ENCODE results near the gene ERF. TPM values are rescaled to one million over a fixed set of nuclear protein-coding genes. Genes with fewer than 3 reads are reported as not detected.

Gene ERF
- total and polyA plus RNA-seq, 2 experiments from 2014 or later, result 24.7 to 29.6 TPM

DNA sequence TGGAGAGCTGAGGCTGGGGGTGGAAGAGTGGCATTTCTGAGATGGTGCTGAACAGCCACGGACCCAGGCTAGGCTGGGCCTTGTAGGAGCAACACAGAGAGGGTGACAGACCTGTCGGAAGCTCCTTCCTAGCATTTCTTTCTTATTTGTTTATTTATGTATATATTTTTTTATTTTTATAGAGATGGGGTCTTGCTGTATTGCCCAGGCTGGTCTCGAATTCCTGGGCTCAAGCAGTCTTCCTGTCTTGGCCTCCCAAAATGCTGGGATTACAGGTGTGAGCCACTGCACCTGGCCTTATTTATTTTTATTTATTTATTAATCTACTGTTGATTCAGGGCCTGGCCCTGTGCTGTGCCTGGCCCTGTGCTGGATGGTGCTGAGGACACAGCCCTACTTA is 20.6 kb upstream of the ERF start:
- in situ Hi-C loops (cut with MboI), result no loop called here
- no peak overlapping the region for H2AFZ ChIP-seq
- no peaks in the 10 kb centered on the region for H3K9me3 ChIP-seq (ENCODE audit: low read depth)
- H3K4me3 ChIP-seq, result no peak overlapping the region
- H3K9me2 ChIP-seq (ENCODE audit: insufficient read depth), result no peaks in the 10 kb centered on the region
- H4K20me1 ChIP-seq (ENCODE audit: insufficient read depth), result no peaks in the 10 kb centered on the region
- H3K79me2 ChIP-seq (ENCODE audit: insufficient read depth), result peaks cover 88% of the 10 kb centered on the region
- no peak for DNase-seq
- TF ChIP-seq EZH2phosphoT487 (IDR thresholded peaks at IDR 0.05; ENCODE audit: insufficient read depth, low read depth), result no peak
- no peak for TF ChIP-seq EZH2 (IDR thresholded peaks at IDR 0.05; ENCODE audit: insufficient read depth, poor library complexity, severe bottlenecking)
- 0 out of 2 replicates have a peak overlapping the region, but pooled peaks have one; percentile 62 for H3K27ac ChIP-seq
- H3K4me2 ChIP-seq (ENCODE audit: unreplicated experiment), result peak overlapping the region; percentile 20
- no peaks in the 10 kb centered on the region for H3K36me3 ChIP-seq (ENCODE audit: low read depth)
- peaks cover 18% of the 10 kb centered on the region for H3F3A ChIP-seq (ENCODE audit: insufficient read depth)
- no peaks in the 10 kb centered on the region for H3K27me3 ChIP-seq (replicated peaks; ENCODE audit: insufficient read depth)
- H3K9ac ChIP-seq, result 0 out of 2 replicates have a peak overlapping the region, but pooled peaks have one; percentile 38
- peaks cover 45% of the 10 kb centered on the region for H3K4me1 ChIP-seq (ENCODE audit: insufficient read depth)
- WGBS, 2 experiments (ENCODE audit: low coverage in 1 of 2, low lambda C conversion rate in 2 of 2, missing lambda C conversion rate in 2 of 2), result 65 to 69% methylated on average over 3 of the region's 3 CpGs

DNA sequence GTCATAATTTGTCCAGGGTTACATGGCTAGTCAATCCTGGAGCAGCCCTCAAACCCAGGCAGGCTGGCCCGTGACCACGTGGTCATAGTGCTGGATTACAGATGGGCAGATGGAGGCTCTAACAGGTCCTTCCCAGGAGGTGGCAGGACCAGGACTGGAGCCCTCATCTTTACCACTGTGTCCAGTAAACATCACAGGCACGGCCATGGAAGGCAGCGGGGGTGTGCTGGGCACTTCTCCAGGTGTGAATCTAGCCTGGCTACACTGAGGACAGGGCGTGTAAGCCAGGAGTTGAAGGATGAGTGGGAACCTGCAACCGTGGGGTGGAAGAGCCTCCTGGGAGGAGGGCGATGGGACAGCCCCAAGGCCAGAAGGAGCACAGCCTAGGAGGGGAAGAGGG is 20.2 kb upstream of the ERF start:
- Histone ChIP-seq H3K9ac (peak overlapping the region; percentile 3; the same call in 1 of the 2 replicates), H3K9me2 (ENCODE audit: insufficient read depth) (no peaks in the 10 kb centered on the region), H3K4me1 (ENCODE audit: insufficient read depth) (peaks cover 45% of the 10 kb centered on the region), H3K27me3 (replicated peaks; ENCODE audit: insufficient read depth) (no peaks in the 10 kb centered on the region), H3K27ac (no peak overlapping the region), H3K36me3 (ENCODE audit: low read depth) (no peaks in the 10 kb centered on the region), H3K4me3 (no peak overlapping the region), H2AFZ (no peak overlapping the region), H4K20me1 (ENCODE audit: insufficient read depth) (no peaks in the 10 kb centered on the region), H3K79me2 (ENCODE audit: insufficient read depth) (peaks cover 89% of the 10 kb centered on the region), H3K4me2 (ENCODE audit: unreplicated experiment) (peak overlapping the region; percentile 20), H3F3A (ENCODE audit: insufficient read depth) (peaks cover 22% of the 10 kb centered on the region), H3K9me3 (ENCODE audit: low read depth) (no peaks in the 10 kb centered on the region)
- in situ Hi-C loops (cut with MboI), result no loop called here
- TF ChIP-seq EZH2phosphoT487 (IDR thresholded peaks at IDR 0.05; ENCODE audit: insufficient read depth, low read depth), result no peak
- TF ChIP-seq EZH2 (IDR thresholded peaks at IDR 0.05; ENCODE audit: insufficient read depth, poor library complexity, severe bottlenecking), result no peak
- 76 to 82% methylated on average over 7 of the region's 7 CpGs for WGBS, 2 experiments (ENCODE audit: low coverage in 1 of 2, low lambda C conversion rate in 2 of 2, missing lambda C conversion rate in 2 of 2)
- no peak for DNase-seq

DNA sequence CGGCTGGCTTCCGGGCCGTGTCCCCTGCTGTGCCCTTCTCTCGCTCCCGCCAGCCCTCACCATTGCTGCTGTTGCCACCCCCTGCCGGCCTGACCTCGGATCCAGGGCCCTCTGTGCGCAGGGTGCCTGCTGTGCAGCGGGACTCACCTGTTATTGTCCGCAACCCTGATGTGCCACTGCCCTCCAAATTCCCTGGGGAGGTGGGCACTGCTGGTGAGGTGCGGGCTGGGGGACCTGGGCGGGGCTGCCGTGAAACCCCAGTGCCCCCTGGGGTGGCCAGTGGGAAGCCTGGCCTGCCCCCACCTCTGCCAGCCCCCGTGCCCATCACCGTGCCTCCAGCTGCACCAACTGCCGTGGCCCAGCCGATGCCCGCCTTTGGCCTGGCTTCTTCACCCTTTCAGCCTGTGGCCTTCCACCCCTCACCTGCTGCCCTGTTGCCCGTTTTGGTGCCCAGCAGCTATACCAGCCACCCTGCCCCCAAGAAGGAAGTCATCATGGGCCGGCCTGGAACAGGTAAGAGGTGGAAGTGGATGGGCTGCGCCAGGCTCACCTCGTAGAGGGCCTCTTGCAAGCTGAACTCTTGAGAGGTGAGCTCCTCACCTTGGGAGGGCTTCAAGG is 19.2 kb upstream of the ERF start:
- no peak for TF ChIP-seq EZH2phosphoT487 (IDR thresholded peaks at IDR 0.05; ENCODE audit: insufficient read depth, low read depth)
- no peak for TF ChIP-seq EZH2 (IDR thresholded peaks at IDR 0.05; ENCODE audit: insufficient read depth, poor library complexity, severe bottlenecking)
- Histone ChIP-seq H3K27ac (no peak overlapping the region), H3K9me3 (ENCODE audit: low read depth) (no peaks in the 10 kb centered on the region), H4K20me1 (ENCODE audit: insufficient read depth) (no peaks in the 10 kb centered on the region), H3F3A (ENCODE audit: insufficient read depth) (peaks cover 24% of the 10 kb centered on the region), H3K79me2 (ENCODE audit: insufficient read depth) (peaks cover 92% of the 10 kb centered on the region), H3K9ac (0 out of 2 replicates have a peak overlapping the region, but pooled peaks have one; percentile 3), H3K4me3 (no peak overlapping the region), H3K9me2 (ENCODE audit: insufficient read depth) (no peaks in the 10 kb centered on the region), H2AFZ (no peak overlapping the region), H3K4me2 (ENCODE audit: unreplicated experiment) (no peak overlapping the region), H3K27me3 (replicated peaks; ENCODE audit: insufficient read depth) (no peaks in the 10 kb centered on the region), H3K4me1 (ENCODE audit: insufficient read depth) (peaks cover 40% of the 10 kb centered on the region), H3K36me3 (ENCODE audit: low read depth) (no peaks in the 10 kb centered on the region)
- WGBS, 2 experiments (ENCODE audit: low coverage in 1 of 2, low lambda C conversion rate in 2 of 2, missing lambda C conversion rate in 2 of 2), result 93 to 95% methylated on average over 18 to 22 of the region's 22 CpGs
- DNase-seq, result no peak
- in situ Hi-C loops (cut with MboI), result no loop called here

DNA sequence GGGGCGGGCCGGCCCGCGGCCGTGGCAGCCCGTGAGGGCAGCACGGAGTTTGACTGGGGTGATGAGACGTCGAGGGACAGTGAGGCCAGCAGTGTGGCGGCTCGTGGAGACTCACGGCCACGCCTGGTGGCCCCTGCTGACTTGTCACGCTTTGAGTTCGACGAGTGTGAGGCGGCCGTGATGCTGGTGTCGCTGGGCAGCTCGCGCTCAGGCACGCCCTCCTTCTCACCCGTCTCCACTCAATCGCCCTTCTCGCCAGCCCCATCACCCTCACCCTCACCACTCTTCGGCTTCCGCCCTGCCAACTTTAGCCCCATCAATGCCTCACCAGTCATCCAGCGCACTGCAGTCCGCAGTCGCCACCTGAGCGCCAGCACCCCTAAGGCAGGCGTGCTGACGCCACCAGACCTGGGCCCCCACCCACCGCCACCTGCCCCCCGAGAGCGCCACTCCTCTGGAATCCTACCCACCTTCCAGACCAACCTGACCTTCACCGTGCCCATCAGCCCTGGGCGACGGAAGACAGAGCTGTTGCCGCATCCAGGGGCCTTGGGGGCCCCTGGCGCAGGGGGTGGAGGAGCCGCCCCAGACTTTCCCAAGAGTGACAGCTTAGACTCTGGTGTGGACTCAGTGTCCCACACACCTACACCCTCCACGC is 18.6 kb upstream of the ERF start:
- H3K9me3 ChIP-seq (ENCODE audit: low read depth), result no peaks in the 10 kb centered on the region
- H3K9me2 ChIP-seq (ENCODE audit: insufficient read depth), result no peaks in the 10 kb centered on the region
- in situ Hi-C loops (cut with MboI), result no loop called here
- peaks cover 21% of the 10 kb centered on the region for H3F3A ChIP-seq (ENCODE audit: insufficient read depth)
- no peak overlapping the region for H2AFZ ChIP-seq
- H3K4me3 ChIP-seq, result no peak overlapping the region
- H3K36me3 ChIP-seq (ENCODE audit: low read depth), result no peaks in the 10 kb centered on the region
- TF ChIP-seq EZH2 (IDR thresholded peaks at IDR 0.05; ENCODE audit: insufficient read depth, poor library complexity, severe bottlenecking) (no peak), EZH2phosphoT487 (IDR thresholded peaks at IDR 0.05; ENCODE audit: insufficient read depth, low read depth) (no peak)
- no peaks in the 10 kb centered on the region for H3K27me3 ChIP-seq (replicated peaks; ENCODE audit: insufficient read depth)
- H3K27ac ChIP-seq, result no peak overlapping the region
- H3K9ac ChIP-seq, result no peak overlapping the region
- 94 to 95% methylated on average over 42 to 43 of the region's 43 CpGs for WGBS, 2 experiments (ENCODE audit: low coverage in 1 of 2, low lambda C conversion rate in 2 of 2, missing lambda C conversion rate in 2 of 2)
- H3K4me2 ChIP-seq (ENCODE audit: unreplicated experiment), result no peak overlapping the region
- peaks cover 34% of the 10 kb centered on the region for H3K4me1 ChIP-seq (ENCODE audit: insufficient read depth)
- no peak for DNase-seq
- no peaks in the 10 kb centered on the region for H4K20me1 ChIP-seq (ENCODE audit: insufficient read depth)
- H3K79me2 ChIP-seq (ENCODE audit: insufficient read depth), result peaks cover 85% of the 10 kb centered on the region

All from GM23248 (cell line).